GM20000 (cell line): ENCODE results near the gene MAPK8IP3.

Source experiments
- DNase-seq: peaks from one replicate; pipeline ENCODE4 v3.0.0; 2012; ENCODE audit warnings: low spot score
- CTCF ChIP-seq: IDR thresholded peaks from 2 replicates; pipeline ENCODE4 v1.5.1; 2012; ENCODE audit warnings: mild to moderate bottlenecking, control low read depth; ENCODE audit errors: extremely low read depth, missing control alignments

The MAPK8IP3 gene

GRCh38 chr16:1777375-1778199, 71.6 kb downstream of the MAPK8IP3 start:
- no peak for DNase-seq
- no peak for TF ChIP-seq CTCF

DNA sequence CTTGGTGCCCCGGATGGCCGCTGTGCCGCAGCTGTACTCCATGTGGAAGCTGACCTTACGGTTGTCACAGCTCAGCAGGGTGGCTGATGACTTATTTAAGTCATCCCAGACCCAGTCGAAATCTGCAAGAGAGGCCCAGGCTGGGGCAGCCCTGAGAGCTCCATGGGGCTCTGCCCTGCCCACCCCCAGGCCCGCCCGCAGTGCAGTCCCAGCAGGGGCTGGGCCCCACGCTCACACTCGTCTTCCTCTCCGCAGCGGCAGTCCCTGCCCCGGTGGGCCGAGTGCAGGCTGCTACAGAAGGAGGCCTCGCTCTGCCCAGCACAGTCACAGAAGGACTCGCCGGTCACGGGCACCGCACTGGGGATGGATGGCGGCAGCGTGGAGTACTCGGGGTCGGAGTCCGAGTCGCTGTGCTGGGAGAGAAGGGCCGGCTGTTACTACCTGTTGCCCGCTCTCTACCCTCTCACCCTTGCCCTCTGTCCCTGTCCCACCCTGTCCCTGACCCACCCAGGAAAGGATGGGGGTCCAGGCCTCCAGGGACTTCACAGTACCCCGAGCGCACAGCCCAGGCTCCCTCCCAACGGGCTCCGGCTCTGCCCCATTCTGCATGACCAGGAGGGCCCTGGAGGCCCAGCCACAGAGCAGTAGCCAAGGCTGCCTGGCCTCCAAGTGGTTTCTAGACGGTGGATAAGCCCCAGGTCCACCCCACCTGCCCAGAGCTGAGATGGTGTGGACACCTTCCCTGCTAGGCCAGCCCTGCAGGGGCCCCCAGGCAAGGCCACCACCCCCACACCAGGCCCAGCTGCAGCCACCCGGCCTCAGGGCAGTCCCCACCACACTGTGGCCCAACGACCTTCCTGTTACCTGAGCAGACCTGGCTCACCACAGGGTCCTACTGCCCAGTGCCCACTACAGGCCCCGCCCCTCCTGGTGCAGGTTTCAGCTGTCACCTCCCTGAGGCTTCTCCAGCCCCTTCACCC, 72.5 kb downstream of the MAPK8IP3 start:
- no peak for TF ChIP-seq CTCF
- DNase-seq = no peak

DNA sequence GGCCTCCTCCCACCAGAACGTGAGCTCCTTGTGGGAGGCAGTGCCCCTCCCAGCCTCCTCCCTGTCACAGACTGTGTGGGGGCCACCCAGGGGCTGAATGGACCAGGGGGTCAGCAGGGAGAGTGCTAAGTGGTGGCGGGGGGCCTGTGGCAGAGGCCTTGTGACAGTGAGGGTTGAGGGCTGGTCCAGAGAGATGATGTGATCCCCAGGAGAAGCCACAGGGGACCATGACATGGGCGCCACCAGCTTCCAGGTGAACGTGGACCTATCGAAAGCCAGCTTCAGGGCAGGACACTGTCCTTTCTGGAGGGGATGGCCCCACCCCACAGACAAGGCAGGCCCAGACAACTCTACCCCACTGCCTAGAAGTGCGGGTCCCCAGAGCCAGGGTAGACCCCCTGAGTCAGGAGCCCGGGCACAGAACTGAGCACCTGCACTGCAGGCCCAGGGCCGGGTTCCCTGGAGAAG, 73.3 kb downstream of the MAPK8IP3 start:
- DNase-seq = no peak
- no peak for TF ChIP-seq CTCF

DNA sequence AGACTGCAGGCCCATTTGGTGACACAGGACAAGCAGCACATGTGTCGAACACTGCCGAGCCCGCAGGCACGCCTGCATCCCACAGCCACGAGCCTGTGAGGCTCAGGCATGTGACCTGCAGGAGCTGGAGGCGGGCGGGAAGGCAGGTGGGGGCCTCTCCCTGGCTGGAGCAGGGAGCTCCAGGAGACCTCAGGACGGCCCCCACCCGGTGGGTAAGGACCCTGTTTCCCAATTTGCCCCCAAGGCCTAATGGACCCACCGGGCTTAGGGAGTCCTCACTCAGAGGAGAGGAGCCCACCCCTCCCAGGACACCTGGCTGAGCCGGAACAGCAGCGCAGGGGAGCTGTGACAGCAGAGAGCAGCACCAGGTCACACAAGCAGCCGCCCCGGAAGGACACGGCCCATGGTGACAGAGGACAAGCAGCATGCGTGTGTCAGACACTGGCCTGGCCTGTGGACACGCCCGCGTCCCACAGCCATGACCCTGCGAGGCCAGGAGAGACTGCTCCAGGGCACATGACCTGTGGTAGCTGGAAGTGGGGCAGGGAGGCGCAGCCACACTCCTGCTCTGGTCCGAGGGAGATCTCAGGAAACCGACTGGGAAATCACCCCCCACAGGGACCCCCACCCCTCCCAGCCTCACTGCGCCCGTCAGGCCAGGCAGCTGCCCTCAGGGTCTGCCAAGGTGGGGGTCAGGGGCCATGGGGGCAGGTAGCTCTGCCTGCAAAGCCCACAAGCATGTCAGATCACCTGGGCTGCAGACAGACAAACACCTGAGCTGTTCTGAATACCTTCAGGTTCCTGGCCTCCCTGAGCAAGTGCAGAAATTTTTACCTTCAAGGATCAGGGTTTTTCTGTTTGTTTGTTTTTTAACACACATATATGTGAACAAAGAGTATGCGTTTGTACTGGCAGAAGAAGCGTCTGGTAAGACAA, 74.0 kb downstream of the MAPK8IP3 start:
- TF ChIP-seq CTCF = no peak
- DNase-seq = no peak

GRCh38 chr16:1780677-1781072, 74.7 kb downstream of the MAPK8IP3 start:
- no peak for DNase-seq
- no peak for TF ChIP-seq CTCF

GRCh38 chr16:1781254-1781653, 75.3 kb downstream of the MAPK8IP3 start:
- no peak for DNase-seq
- no peak for TF ChIP-seq CTCF
